Measurements from ENCODE around the gene FAM90A26.
"Not testable (repeated sequence)": the region's sequence is repeated elsewhere in the genome, so short reads cannot be mapped to it uniquely, and the experiment has no call there.

- TF ChIP-seq CTCF (IDR thresholded peaks at IDR 0.05; ENCODE audit: insufficient read depth, low read length, poor library complexity, severe bottlenecking), result peak; percentile 26
- TF ChIP-seq EZH2phosphoT487 (conservative IDR thresholded peaks at IDR 0.05; ENCODE audit: low read length), result not testable (repeated sequence)
These were observed 11.8 kb upstream of the FAM90A26 start for GRCh38 chr4:9158392-9158791.
